ENCODE data around the gene ZNRF1. TPM values are rescaled to one million over a fixed set of nuclear protein-coding genes. Genes with fewer than 3 reads are reported as not detected.

ZNRF1 gene
- total RNA-seq, 2 experiments from 2014 or later, result 5.6 to 8.3 TPM

- Mint-ChIP-seq H3K4me1 (peaks cover 38% of the 10 kb centered on the region), H3K4me3 (peak overlapping the region; percentile 29), H3K27me3 (peaks cover 18% of the 10 kb centered on the region), H3K36me3 (peaks cover 3% of the 10 kb centered on the region), H3K27ac (peak overlapping the region; percentile 26), H3K9me3 (no peaks in the 10 kb centered on the region)
- no peak for DNase-seq
Observed at GRCh38 chr16:75109732-75110243, 111.0 kb downstream of the ZNRF1 start.

GRCh38 chr16:75110637-75111513, 112.1 kb downstream of the ZNRF1 start:
- Mint-ChIP-seq H3K27me3 (peaks cover 18% of the 10 kb centered on the region), H3K36me3 (peaks cover 3% of the 10 kb centered on the region), H3K9me3 (no peaks in the 10 kb centered on the region), H3K4me3 (peak overlapping the region; percentile 25), H3K4me1 (peaks cover 38% of the 10 kb centered on the region), H3K27ac (peak overlapping the region; percentile 54)
- DNase-seq, result peak; percentile 74

GRCh38 chr16:75111514-75111940, 112.7 kb downstream of the ZNRF1 start:
- no peak overlapping the region for H3K4me3 Mint-ChIP-seq
- peaks cover 18% of the 10 kb centered on the region for H3K27me3 Mint-ChIP-seq
- H3K36me3 Mint-ChIP-seq, result peaks cover 3% of the 10 kb centered on the region
- H3K27ac Mint-ChIP-seq, result no peak overlapping the region
- peaks cover 38% of the 10 kb centered on the region for H3K4me1 Mint-ChIP-seq
- no peak for DNase-seq
- H3K9me3 Mint-ChIP-seq, result no peaks in the 10 kb centered on the region

GRCh38 chr16:75111961-75112733, 113.3 kb downstream of the ZNRF1 start:
- no peak for DNase-seq
- Mint-ChIP-seq H3K36me3 (peaks cover 3% of the 10 kb centered on the region), H3K27ac (no peak overlapping the region), H3K27me3 (peaks cover 18% of the 10 kb centered on the region), H3K4me3 (no peak overlapping the region), H3K9me3 (no peaks in the 10 kb centered on the region), H3K4me1 (peaks cover 38% of the 10 kb centered on the region)

GRCh38 chr16:75112734-75113491, 114.1 kb downstream of the ZNRF1 start:
- Mint-ChIP-seq H3K36me3 (peaks cover 3% of the 10 kb centered on the region), H3K4me1 (peaks cover 37% of the 10 kb centered on the region), H3K27ac (no peak overlapping the region), H3K27me3 (peaks cover 18% of the 10 kb centered on the region), H3K4me3 (no peak overlapping the region), H3K9me3 (no peaks in the 10 kb centered on the region)
- DNase-seq, result no peak

- DNase-seq, result no peak
- Mint-ChIP-seq H3K27ac (no peak overlapping the region), H3K4me3 (no peak overlapping the region), H3K9me3 (no peaks in the 10 kb centered on the region), H3K36me3 (no peaks in the 10 kb centered on the region), H3K27me3 (peaks cover 18% of the 10 kb centered on the region), H3K4me1 (peaks cover 32% of the 10 kb centered on the region)
Observed at GRCh38 chr16:75113541-75114121, 114.8 kb downstream of the ZNRF1 start.

GRCh38 chr16:75114179-75114945, 115.5 kb downstream of the ZNRF1 start:
- no peak overlapping the region for H3K4me3 Mint-ChIP-seq
- H3K36me3 Mint-ChIP-seq, result no peaks in the 10 kb centered on the region
- DNase-seq, result no peak
- no peak overlapping the region for H3K27ac Mint-ChIP-seq
- H3K4me1 Mint-ChIP-seq, result peaks cover 25% of the 10 kb centered on the region
- peaks cover 18% of the 10 kb centered on the region for H3K27me3 Mint-ChIP-seq
- H3K9me3 Mint-ChIP-seq, result no peaks in the 10 kb centered on the region

GRCh38 chr16:75114946-75115825, 116.4 kb downstream of the ZNRF1 start:
- Mint-ChIP-seq H3K27ac (no peak overlapping the region), H3K4me3 (no peak overlapping the region), H3K36me3 (no peaks in the 10 kb centered on the region), H3K9me3 (no peaks in the 10 kb centered on the region), H3K27me3 (peaks cover 18% of the 10 kb centered on the region), H3K4me1 (peaks cover 17% of the 10 kb centered on the region)
- DNase-seq, result no peak

- no peak for DNase-seq
- H3K4me3 Mint-ChIP-seq, result no peak within 1 kb of the TSS
Observed at GRCh38 chr16:75116081-75116910, 117.5 kb downstream of the ZNRF1 start, which contains the start of gene LDHD. TSS of gene LDHD (minus strand) at chr16:75116780. CDS start at chr16:75116720, 60 bp downstream.

GRCh38 chr16:75116911-75117245, 118.1 kb downstream of the ZNRF1 start:
- no peak for DNase-seq
- H3K27me3 Mint-ChIP-seq, result peaks cover 14% of the 10 kb centered on the region
- H3K9me3 Mint-ChIP-seq, result peaks cover 1% of the 10 kb centered on the region
- H3K27ac Mint-ChIP-seq, result no peak overlapping the region
- H3K4me1 Mint-ChIP-seq, result peaks cover under 1% of the 10 kb centered on the region
- H3K36me3 Mint-ChIP-seq, result no peaks in the 10 kb centered on the region
- H3K4me3 Mint-ChIP-seq, result no peak overlapping the region

More at GRCh38 chr16:75116081-75116910, 117.5 kb downstream of the ZNRF1 start, which contains the start of gene LDHD:
- Mint-ChIP-seq H3K36me3 (no peaks in the 10 kb centered on the region), H3K27ac (no peak within 1 kb of the TSS), H3K27me3 (peaks cover 18% of the 10 kb centered on the region), H3K4me1 (peaks cover 6% of the 10 kb centered on the region), H3K9me3 (no peaks in the 10 kb centered on the region)

GRCh38 chr16:75118943-75119539, 120.2 kb downstream of the ZNRF1 start:
- Mint-ChIP-seq H3K4me3 (no peak overlapping the region), H3K36me3 (no peaks in the 10 kb centered on the region), H3K4me1 (no peaks in the 10 kb centered on the region), H3K27me3 (no peaks in the 10 kb centered on the region), H3K27ac (no peak overlapping the region), H3K9me3 (peaks cover 8% of the 10 kb centered on the region)
- DNase-seq, result no peak

- Mint-ChIP-seq H3K36me3 (no peaks in the 10 kb centered on the region), H3K4me3 (no peak overlapping the region), H3K27ac (no peak overlapping the region), H3K4me1 (no peaks in the 10 kb centered on the region), H3K9me3 (peaks cover 8% of the 10 kb centered on the region), H3K27me3 (no peaks in the 10 kb centered on the region)
- DNase-seq, result no peak
Observed at GRCh38 chr16:75120253-75120652, 121.4 kb downstream of the ZNRF1 start.

Data from activated naive CD8-positive, alpha-beta T cell treated with anti-CD3 and anti-CD28 coated beads for 36 hours (primary cell).